Chondrocyte (in vitro differentiated cells): Measurements from ENCODE around the gene RGMB. TPM values are rescaled to one million over a fixed set of nuclear protein-coding genes. Genes with fewer than 3 reads are reported as not detected.

Source experiments
- DNase-seq: peaks from one replicate; pipeline ENCODE4 v3.0.0; 2021; ENCODE audit warnings: mixed read lengths, low spot score
- H3K27ac Mint-ChIP-seq: one replicate; pipeline ENCODE4 v1.8.0; 2021; ENCODE audit warnings: mild to moderate bottlenecking, moderate library complexity, mixed read lengths; ENCODE audit not compliant: unreplicated experiment
- H3K27me3 Mint-ChIP-seq: 2 replicates; pipeline ENCODE4 v1.8.0; 2021; ENCODE audit warnings: low read depth, mixed read lengths
- H3K36me3 Mint-ChIP-seq: 2 replicates; pipeline ENCODE4 v1.8.0; 2021; ENCODE audit warnings: low read depth, mixed read lengths
- H3K4me1 Mint-ChIP-seq: 2 replicates; pipeline ENCODE4 v1.8.0; 2021; ENCODE audit warnings: low read depth, mild to moderate bottlenecking, mixed read lengths
- H3K4me3 Mint-ChIP-seq: one replicate; pipeline ENCODE4 v1.8.0; 2021; ENCODE audit warnings: mild to moderate bottlenecking, moderate library complexity, mixed read lengths; ENCODE audit not compliant: unreplicated experiment
- H3K9me3 Mint-ChIP-seq: 2 replicates; pipeline ENCODE4 v1.8.0; 2021; ENCODE audit warnings: low read depth, mixed read lengths
- total RNA-seq: library from RNA; stranded (reverse); gene quantifications from 3 replicates; pipeline ENCODE4 v1.2.1, GENCODE V29; 2021
- TF ChIP-seq, protein P1 (sequence below): fragments of 200-600 bp; sonication (generic); IDR thresholded peaks from 2 replicates; pipeline ENCODE4 v1.5.0; 2021; ENCODE audit warnings: antibody characterized with exemption, mild to moderate bottlenecking, moderate library complexity

RGMB gene
- total RNA-seq, 1 donor from 2014 or later, result 28.5 TPM

DNA sequence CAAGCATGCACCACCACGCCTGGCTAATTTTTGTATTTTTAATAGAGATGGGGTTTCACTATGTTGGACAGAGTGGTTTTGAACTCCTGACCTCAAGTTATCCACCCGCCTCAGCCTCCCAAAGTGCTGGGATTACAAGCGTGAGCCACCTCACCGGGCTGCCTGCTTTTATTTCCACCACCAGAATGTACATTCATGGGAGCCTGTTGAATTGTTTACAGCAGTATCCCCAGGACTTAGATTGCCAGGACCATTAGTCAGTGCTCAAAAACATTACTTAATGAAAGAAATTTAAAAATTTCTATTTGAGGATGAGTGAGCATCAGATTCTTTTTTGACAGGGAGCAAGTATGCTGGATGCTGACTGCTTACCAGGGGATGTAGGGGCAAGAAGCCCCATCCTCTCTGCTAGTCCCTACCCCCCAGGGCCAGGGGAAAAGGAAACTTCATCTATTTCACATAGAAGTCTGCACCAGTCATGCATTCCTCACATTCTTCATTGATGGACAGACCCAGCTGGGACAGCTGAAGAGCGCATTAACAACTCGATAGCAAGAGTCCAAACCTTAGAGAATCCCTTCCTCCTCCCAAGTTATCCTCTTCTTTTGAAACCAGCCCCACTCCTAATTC, 10.3 kb upstream of the RGMB start:
- Mint-ChIP-seq H3K36me3 (peaks cover 6% of the 10 kb centered on the region), H3K9me3 (peaks cover 10% of the 10 kb centered on the region), H3K27ac (peak overlapping the region; percentile 72), H3K4me3 (no peak overlapping the region), H3K27me3 (no peaks in the 10 kb centered on the region), H3K4me1 (peaks cover 29% of the 10 kb centered on the region)
- no peak for DNase-seq
- TF ChIP-seq, protein P1, sequence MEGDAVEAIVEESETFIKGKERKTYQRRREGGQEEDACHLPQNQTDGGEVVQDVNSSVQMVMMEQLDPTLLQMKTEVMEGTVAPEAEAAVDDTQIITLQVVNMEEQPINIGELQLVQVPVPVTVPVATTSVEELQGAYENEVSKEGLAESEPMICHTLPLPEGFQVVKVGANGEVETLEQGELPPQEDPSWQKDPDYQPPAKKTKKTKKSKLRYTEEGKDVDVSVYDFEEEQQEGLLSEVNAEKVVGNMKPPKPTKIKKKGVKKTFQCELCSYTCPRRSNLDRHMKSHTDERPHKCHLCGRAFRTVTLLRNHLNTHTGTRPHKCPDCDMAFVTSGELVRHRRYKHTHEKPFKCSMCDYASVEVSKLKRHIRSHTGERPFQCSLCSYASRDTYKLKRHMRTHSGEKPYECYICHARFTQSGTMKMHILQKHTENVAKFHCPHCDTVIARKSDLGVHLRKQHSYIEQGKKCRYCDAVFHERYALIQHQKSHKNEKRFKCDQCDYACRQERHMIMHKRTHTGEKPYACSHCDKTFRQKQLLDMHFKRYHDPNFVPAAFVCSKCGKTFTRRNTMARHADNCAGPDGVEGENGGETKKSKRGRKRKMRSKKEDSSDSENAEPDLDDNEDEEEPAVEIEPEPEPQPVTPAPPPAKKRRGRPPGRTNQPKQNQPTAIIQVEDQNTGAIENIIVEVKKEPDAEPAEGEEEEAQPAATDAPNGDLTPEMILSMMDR, result no peak

DNA sequence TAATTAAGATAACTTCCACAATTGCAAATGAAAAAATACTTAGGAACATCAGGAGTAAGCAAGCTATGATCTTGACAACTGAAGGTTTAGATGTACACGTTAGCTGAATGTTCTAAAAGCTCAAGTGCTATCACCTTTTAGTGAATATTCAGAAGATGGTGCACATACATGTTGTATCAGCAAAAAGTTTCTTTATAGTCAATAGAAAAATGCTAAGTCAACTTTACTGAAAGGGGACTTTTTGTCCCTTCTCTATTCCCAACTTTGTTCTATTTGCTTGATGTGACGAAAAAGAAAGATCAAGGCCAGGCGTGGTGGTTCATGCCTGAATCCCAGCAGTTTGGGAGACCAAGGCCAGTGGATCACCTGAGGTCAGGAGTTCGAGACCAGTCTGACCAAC, 7.6 kb upstream of the RGMB start:
- H3K4me1 Mint-ChIP-seq, result peaks cover 35% of the 10 kb centered on the region
- H3K27ac Mint-ChIP-seq, result no peak overlapping the region
- H3K36me3 Mint-ChIP-seq, result peaks cover 6% of the 10 kb centered on the region
- H3K4me3 Mint-ChIP-seq, result no peak overlapping the region
- H3K27me3 Mint-ChIP-seq, result no peaks in the 10 kb centered on the region
- H3K9me3 Mint-ChIP-seq, result peaks cover 10% of the 10 kb centered on the region
- DNase-seq, result no peak
- TF ChIP-seq, protein P1, result no peak

DNA sequence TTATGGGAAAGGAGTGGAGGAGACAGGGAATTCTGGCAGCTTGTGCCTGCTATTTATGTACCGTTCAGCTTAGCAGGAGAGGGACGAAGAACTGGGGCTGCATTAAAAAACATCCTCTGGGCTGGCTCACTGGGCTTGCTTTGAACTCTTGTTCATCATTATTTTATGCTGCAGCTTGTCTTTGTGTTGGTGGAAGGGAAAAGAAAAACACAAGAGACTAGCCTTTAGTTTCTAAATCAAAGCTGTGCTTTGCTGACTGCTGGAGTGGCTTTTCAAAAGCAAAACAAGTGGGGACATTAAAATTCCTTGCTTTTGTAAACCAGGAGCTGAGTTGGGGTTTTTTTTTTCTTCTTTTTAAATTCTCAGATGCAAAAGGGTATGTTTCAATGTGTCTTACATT, 5.9 kb upstream of the RGMB start:
- Mint-ChIP-seq H3K27ac (peak overlapping the region; percentile 64), H3K36me3 (peaks cover under 1% of the 10 kb centered on the region), H3K4me1 (peaks cover 47% of the 10 kb centered on the region), H3K9me3 (no peaks in the 10 kb centered on the region), H3K27me3 (no peaks in the 10 kb centered on the region), H3K4me3 (peak overlapping the region; percentile 10)
- TF ChIP-seq, protein P1, result no peak
- no peak for DNase-seq

DNA sequence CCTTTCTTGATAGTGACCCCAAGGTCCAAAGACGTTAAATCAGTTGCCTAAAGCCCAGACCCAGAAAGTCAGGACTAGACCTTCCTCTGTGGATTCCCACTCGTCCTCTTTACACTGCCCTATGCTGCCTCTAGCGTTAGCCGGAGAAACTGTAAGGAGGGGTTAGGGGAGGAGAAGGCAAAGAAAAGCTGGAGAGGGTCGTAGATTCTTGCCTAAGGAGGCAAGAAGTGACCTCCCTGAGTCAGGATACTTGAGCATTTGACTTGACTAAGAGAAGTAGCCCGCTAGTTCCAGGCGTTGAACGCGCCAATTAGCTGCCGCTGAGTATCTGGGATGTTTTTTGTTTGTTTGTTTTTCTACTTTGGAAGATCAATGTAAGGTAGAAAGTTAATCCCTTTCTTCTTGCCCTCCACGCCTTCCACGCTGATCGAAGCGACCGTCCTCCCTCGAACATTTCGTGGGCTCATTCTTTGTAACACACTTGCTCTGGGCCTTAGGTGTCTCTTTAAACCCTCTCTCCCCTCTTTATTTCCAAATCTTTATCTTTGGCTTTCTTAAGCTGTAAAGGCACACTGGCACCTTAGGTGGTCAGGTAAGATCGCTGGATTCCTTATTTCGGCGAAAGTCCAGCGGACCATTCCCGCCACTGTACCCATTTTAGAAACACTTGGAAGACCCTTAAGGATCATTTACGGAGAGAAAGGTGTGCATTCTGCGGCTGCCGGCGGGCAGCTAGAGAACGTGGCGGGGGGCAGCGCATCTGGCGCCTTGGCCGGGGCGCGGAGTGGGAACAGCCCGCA, 5.1 kb upstream of the RGMB start:
- Mint-ChIP-seq H3K36me3 (no peaks in the 10 kb centered on the region), H3K27ac (peak overlapping the region; percentile 82), H3K4me1 (peaks cover 45% of the 10 kb centered on the region), H3K27me3 (no peaks in the 10 kb centered on the region), H3K4me3 (peak overlapping the region; percentile 99), H3K9me3 (no peaks in the 10 kb centered on the region)
- TF ChIP-seq, protein P1, result peak; percentile 90
- no peak for DNase-seq

DNA sequence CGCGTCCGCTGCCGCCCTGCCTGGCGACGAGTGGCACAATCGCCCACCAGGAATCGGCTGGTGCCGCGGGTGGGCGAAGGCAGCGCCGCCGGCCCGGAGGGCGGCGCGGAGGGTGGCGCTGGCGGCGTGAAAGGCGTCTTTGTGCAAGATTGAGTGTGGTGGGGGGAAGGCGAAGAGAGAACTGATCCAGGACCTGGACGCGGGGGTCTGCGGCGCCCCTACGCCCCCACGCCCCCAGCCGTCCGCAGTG, 4.6 kb upstream of the RGMB start:
- peaks cover 41% of the 10 kb centered on the region for H3K4me1 Mint-ChIP-seq
- DNase-seq, result no peak
- H3K27me3 Mint-ChIP-seq, result no peaks in the 10 kb centered on the region
- no peaks in the 10 kb centered on the region for H3K36me3 Mint-ChIP-seq
- H3K27ac Mint-ChIP-seq, result no peak overlapping the region
- peak overlapping the region; percentile 99 for H3K4me3 Mint-ChIP-seq
- H3K9me3 Mint-ChIP-seq, result no peaks in the 10 kb centered on the region
- TF ChIP-seq, protein P1, result no peak
